WTC11 (cell line): Measurements from ENCODE around the gene DPYSL4. TPM values are rescaled to one million over a fixed set of nuclear protein-coding genes. Genes with fewer than 3 reads are reported as not detected.
A peak's percentile ranks its signal among the peaks of the same experiment; 100 is the strongest.

Experiments
- ATAC-seq: fragments of 200-7000 bp; cut with Tn5 transposase; 2 replicates; pipeline ENCODE4 v1.10.0; 2021; ENCODE audit warnings: mild to moderate bottlenecking, moderate library complexity
- CTCF ChIA-PET: fragments of 300-600 bp; sonication (Branson Sonifier 250); formaldehyde crosslinking; loops from one replicate; lab custom pipeline; 2021; ENCODE audit warnings: antibody characterized with exemption; lab: Charles Lee
- POLR2A ChIA-PET: fragments of 350-600 bp; sonication (Branson Sonifier 250); formaldehyde crosslinking; loops from one replicate; lab custom pipeline; 2021; ENCODE audit warnings: antibody characterized with exemption; lab: Charles Lee
- DNase-seq: peaks from one replicate; pipeline ENCODE4 v3.0.0; 2021; ENCODE audit warnings: low spot score
- H3K27ac Mint-ChIP-seq: 2 replicates; pipeline ENCODE4 v1.8.0; 2021; ENCODE audit warnings: mixed read lengths
- H3K27me3 Mint-ChIP-seq: 2 replicates; pipeline ENCODE4 v1.8.0; 2021; ENCODE audit warnings: low read depth, mild to moderate bottlenecking, moderate library complexity, mixed read lengths
- H3K36me3 Mint-ChIP-seq: 2 replicates; pipeline ENCODE4 v1.8.0; 2021; ENCODE audit warnings: mixed read lengths
- H3K4me1 Mint-ChIP-seq: 2 replicates; pipeline ENCODE4 v1.8.0; 2022; ENCODE audit warnings: mixed read lengths
- H3K4me3 Mint-ChIP-seq: 2 replicates; pipeline ENCODE4 v1.8.0; 2021; ENCODE audit warnings: mild to moderate bottlenecking, moderate library complexity, mixed read lengths
- H3K9me3 Mint-ChIP-seq: 2 replicates; pipeline ENCODE4 v1.8.0; 2021; ENCODE audit warnings: mixed read lengths
- FOXJ3 ChIP-seq: sonication (generic); formaldehyde crosslinking; IDR thresholded peaks from 2 replicates; pipeline ENCODE4 v1.9.0; 2021; ENCODE audit warnings: missing genetic modification reagents, mild to moderate bottlenecking, borderline replicate concordance
- HMGA2 ChIP-seq: fragments of 250-450 bp; sonication (Bioruptor Pico); IDR thresholded peaks from 2 replicates; pipeline ENCODE4 v1.4.0; 2021; ENCODE audit warnings: mild to moderate bottlenecking, moderate library complexity
- JAZF1 ChIP-seq: fragments of 250-450 bp; sonication (Bioruptor Pico); IDR thresholded peaks from 2 replicates; pipeline ENCODE4 v1.9.0; 2021; ENCODE audit warnings: moderate library complexity, mild to moderate bottlenecking, inconsistent platforms
- NR1H2 ChIP-seq: sonication (generic); formaldehyde crosslinking; IDR thresholded peaks from 2 replicates; pipeline ENCODE4 v1.9.0; 2021; ENCODE audit warnings: mild to moderate bottlenecking, moderate library complexity, missing genetic modification reagents
- SOX15 ChIP-seq: fragments of 250-450 bp; sonication (Bioruptor Pico); IDR thresholded peaks from 2 replicates; pipeline ENCODE4 v1.9.0; 2021; ENCODE audit warnings: mild to moderate bottlenecking
- ZBTB21 ChIP-seq: sonication (generic); formaldehyde crosslinking; IDR thresholded peaks from 2 replicates; pipeline ENCODE4 v1.8.1; 2023; ENCODE audit warnings: mild to moderate bottlenecking, missing genetic modification reagents, borderline replicate concordance
- ZNF317 ChIP-seq: sonication (generic); formaldehyde crosslinking; IDR thresholded peaks from 2 replicates; pipeline ENCODE4 v1.8.1; 2023; ENCODE audit warnings: low read depth, mild to moderate bottlenecking, moderate library complexity, missing genetic modification reagents, borderline replicate concordance
- ZNF396 ChIP-seq: fragments of 250-450 bp; sonication (Bioruptor Pico); IDR thresholded peaks from 2 replicates; pipeline ENCODE4 v1.8.0; 2021; ENCODE audit warnings: mild to moderate bottlenecking, moderate library complexity, borderline replicate concordance
- ZNF423 ChIP-seq: fragments of 250-450 bp; sonication (Bioruptor Pico); IDR thresholded peaks from 2 replicates; pipeline ENCODE4 v2.1.2; 2022; ENCODE audit warnings: mild to moderate bottlenecking, moderate library complexity
- total RNA-seq: library from RNA; stranded (reverse); gene quantifications from 3 replicates; pipeline ENCODE4 v1.2.3, GENCODE V29; 2021
- TF ChIP-seq, protein P1 (sequence below): fragments of 250-450 bp; sonication (Bioruptor Pico); IDR thresholded peaks from 2 replicates; pipeline ENCODE4 v1.9.0; 2021; ENCODE audit warnings: mild to moderate bottlenecking
- TF ChIP-seq, protein P2 (sequence below): sonication (generic); formaldehyde crosslinking; conservative IDR thresholded peaks from 2 replicates; pipeline ENCODE4 v1.8.1; 2023; ENCODE audit warnings: mild to moderate bottlenecking, low read depth, missing genetic modification reagents, moderate library complexity
- TF ChIP-seq, protein P3 (sequence below): sonication (generic); formaldehyde crosslinking; IDR thresholded peaks from 2 replicates; pipeline ENCODE4 v1.8.1; 2022; ENCODE audit warnings: low read depth, mild to moderate bottlenecking, moderate library complexity, missing genetic modification reagents, borderline replicate concordance
- TF ChIP-seq, protein P4 (sequence below): fragments of 250-450 bp; sonication (Bioruptor Pico); IDR thresholded peaks from 2 replicates; pipeline ENCODE4 v1.8.0; 2021; ENCODE audit warnings: mild to moderate bottlenecking
- TF ChIP-seq, protein P5 (sequence below): sonication (generic); formaldehyde crosslinking; IDR thresholded peaks from 2 replicates; pipeline ENCODE4 v1.8.1; 2023; ENCODE audit warnings: mild to moderate bottlenecking, moderate library complexity, missing genetic modification reagents
- TF ChIP-seq, protein P6 (sequence below): sonication (generic); formaldehyde crosslinking; IDR thresholded peaks from 2 replicates; pipeline ENCODE4 v1.8.0; 2022; ENCODE audit warnings: mild to moderate bottlenecking, missing genetic modification reagents

Gene DPYSL4
- total RNA-seq, 1 experiment from 2014 or later, result 17.0 TPM

DNA sequence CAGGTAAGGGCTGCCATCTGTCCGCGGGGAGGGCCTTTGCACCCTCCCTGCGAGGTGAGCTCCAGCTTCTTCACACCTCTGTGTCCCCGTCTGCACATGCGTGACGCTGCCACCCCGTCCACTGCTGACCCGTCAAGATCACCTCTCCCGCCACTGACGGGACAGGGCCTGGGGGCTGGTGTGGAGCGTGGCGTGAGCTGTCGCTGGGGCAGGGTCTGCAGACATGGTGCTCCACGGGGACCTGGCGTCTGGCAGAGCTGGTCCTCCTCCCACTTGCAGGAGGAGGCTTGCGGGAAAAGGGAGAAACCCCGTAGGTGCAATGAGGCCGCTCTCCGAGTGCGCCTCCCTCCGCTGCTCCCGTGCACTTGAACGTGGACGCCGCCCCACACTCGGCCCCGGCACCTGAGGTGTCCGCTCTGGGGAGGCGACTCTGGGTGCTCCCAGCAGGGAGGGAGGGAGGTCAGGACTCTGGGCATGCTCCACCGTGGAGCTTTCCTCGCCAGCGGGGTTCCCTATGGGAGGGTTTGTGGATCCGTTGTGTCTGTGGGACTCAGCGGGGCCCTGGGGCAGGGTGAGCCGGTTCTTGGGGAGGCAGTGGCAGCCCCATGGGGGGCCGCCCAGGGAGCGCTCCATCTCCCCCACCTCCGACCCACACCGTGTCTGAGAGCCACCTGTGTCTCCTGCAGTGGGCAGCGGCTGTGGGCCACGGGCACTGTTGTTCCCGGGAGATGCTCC lies 17.6 kb upstream of the DPYSL4 start (continued):
- no peak for TF ChIP-seq NR1H2 (CRISPR knock-in tag)
- TF ChIP-seq, protein P1, sequence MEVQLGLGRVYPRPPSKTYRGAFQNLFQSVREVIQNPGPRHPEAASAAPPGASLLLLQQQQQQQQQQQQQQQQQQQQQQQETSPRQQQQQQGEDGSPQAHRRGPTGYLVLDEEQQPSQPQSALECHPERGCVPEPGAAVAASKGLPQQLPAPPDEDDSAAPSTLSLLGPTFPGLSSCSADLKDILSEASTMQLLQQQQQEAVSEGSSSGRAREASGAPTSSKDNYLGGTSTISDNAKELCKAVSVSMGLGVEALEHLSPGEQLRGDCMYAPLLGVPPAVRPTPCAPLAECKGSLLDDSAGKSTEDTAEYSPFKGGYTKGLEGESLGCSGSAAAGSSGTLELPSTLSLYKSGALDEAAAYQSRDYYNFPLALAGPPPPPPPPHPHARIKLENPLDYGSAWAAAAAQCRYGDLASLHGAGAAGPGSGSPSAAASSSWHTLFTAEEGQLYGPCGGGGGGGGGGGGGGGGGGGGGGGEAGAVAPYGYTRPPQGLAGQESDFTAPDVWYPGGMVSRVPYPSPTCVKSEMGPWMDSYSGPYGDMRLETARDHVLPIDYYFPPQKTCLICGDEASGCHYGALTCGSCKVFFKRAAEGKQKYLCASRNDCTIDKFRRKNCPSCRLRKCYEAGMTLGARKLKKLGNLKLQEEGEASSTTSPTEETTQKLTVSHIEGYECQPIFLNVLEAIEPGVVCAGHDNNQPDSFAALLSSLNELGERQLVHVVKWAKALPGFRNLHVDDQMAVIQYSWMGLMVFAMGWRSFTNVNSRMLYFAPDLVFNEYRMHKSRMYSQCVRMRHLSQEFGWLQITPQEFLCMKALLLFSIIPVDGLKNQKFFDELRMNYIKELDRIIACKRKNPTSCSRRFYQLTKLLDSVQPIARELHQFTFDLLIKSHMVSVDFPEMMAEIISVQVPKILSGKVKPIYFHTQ (CRISPR knock-in tag), result no peak

DNA sequence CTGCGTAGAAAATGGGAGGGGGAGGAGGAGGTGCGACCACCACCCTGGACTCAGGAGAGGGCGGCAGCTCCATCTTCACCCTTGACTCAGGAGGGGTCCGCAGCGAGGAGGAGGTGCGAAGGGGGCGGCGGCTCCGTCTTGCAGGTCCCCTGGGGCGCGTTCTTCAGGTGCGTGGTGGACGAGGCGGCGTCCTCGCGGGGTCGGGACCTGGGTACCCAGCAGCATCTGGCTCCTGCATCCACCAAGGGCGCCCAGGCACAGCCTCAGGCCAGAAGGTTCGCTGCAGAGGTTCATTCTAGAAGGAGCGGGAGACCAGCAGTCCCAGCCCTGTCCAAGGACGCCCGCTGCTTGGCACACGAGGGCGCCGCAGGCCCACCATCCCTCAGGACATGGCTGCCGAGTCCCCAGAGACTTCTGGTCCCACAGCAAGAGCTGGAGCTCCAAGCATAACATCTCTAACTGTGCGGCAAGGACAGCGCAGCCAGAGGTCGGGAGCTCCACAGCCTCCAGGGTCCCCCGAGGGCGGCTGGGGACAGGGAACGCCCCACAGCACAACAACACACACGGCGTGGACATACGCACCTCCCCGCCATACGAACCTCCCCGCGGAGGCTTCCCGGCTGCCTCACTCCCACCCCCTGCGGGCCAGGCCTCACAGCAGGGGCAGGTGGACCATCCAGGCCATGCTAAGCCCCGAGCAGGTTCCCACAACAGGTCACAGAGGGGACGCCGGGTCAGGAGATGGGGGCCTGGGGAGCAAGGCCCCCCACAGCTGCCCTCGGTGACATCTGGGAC lies 16.8 kb upstream of the DPYSL4 start:
- TF ChIP-seq, protein P2, sequence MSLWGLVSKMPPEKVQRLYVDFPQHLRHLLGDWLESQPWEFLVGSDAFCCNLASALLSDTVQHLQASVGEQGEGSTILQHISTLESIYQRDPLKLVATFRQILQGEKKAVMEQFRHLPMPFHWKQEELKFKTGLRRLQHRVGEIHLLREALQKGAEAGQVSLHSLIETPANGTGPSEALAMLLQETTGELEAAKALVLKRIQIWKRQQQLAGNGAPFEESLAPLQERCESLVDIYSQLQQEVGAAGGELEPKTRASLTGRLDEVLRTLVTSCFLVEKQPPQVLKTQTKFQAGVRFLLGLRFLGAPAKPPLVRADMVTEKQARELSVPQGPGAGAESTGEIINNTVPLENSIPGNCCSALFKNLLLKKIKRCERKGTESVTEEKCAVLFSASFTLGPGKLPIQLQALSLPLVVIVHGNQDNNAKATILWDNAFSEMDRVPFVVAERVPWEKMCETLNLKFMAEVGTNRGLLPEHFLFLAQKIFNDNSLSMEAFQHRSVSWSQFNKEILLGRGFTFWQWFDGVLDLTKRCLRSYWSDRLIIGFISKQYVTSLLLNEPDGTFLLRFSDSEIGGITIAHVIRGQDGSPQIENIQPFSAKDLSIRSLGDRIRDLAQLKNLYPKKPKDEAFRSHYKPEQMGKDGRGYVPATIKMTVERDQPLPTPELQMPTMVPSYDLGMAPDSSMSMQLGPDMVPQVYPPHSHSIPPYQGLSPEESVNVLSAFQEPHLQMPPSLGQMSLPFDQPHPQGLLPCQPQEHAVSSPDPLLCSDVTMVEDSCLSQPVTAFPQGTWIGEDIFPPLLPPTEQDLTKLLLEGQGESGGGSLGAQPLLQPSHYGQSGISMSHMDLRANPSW (CRISPR knock-in tag), result no peak
- TF ChIP-seq FOXJ3 (CRISPR knock-in tag) (no peak), ZNF317 (CRISPR knock-in tag) (no peak), HMGA2 (CRISPR knock-in tag) (no peak), ZBTB21 (CRISPR knock-in tag) (no peak), ZNF423 (CRISPR knock-in tag) (no peak), SOX15 (CRISPR knock-in tag) (no peak), JAZF1 (CRISPR knock-in tag) (no peak), ZNF396 (CRISPR knock-in tag) (no peak)
- TF ChIP-seq, protein P3, sequence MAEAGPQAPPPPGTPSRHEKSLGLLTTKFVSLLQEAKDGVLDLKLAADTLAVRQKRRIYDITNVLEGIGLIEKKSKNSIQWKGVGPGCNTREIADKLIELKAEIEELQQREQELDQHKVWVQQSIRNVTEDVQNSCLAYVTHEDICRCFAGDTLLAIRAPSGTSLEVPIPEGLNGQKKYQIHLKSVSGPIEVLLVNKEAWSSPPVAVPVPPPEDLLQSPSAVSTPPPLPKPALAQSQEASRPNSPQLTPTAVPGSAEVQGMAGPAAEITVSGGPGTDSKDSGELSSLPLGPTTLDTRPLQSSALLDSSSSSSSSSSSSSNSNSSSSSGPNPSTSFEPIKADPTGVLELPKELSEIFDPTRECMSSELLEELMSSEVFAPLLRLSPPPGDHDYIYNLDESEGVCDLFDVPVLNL (CRISPR knock-in tag), result no peak
- TF ChIP-seq, protein P4, sequence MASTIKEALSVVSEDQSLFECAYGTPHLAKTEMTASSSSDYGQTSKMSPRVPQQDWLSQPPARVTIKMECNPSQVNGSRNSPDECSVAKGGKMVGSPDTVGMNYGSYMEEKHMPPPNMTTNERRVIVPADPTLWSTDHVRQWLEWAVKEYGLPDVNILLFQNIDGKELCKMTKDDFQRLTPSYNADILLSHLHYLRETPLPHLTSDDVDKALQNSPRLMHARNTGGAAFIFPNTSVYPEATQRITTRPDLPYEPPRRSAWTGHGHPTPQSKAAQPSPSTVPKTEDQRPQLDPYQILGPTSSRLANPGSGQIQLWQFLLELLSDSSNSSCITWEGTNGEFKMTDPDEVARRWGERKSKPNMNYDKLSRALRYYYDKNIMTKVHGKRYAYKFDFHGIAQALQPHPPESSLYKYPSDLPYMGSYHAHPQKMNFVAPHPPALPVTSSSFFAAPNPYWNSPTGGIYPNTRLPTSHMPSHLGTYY (CRISPR knock-in tag), result no peak
- TF ChIP-seq, protein P5, sequence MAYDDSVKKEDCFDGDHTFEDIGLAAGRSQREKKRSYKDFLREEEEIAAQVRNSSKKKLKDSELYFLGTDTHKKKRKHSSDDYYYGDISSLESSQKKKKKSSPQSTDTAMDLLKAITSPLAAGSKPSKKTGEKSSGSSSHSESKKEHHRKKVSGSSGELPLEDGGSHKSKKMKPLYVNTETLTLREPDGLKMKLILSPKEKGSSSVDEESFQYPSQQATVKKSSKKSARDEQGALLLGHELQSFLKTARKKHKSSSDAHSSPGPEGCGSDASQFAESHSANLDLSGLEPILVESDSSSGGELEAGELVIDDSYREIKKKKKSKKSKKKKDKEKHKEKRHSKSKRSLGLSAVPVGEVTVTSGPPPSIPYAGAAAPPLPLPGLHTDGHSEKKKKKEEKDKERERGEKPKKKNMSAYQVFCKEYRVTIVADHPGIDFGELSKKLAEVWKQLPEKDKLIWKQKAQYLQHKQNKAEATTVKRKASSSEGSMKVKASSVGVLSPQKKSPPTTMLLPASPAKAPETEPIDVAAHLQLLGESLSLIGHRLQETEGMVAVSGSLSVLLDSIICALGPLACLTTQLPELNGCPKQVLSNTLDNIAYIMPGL, result no peak
- TF ChIP-seq, protein P6, sequence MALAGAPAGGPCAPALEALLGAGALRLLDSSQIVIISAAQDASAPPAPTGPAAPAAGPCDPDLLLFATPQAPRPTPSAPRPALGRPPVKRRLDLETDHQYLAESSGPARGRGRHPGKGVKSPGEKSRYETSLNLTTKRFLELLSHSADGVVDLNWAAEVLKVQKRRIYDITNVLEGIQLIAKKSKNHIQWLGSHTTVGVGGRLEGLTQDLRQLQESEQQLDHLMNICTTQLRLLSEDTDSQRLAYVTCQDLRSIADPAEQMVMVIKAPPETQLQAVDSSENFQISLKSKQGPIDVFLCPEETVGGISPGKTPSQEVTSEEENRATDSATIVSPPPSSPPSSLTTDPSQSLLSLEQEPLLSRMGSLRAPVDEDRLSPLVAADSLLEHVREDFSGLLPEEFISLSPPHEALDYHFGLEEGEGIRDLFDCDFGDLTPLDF, result no peak
- Mint-ChIP-seq H3K27ac (no peak overlapping the region), H3K27me3 (peaks cover 9% of the 10 kb centered on the region), H3K36me3 (peaks cover 5% of the 10 kb centered on the region), H3K4me3 (no peak overlapping the region), H3K4me1 (peaks cover 4% of the 10 kb centered on the region; the same call in 1 of the 2 replicates), H3K9me3 (peaks cover 5% of the 10 kb centered on the region)
- ChIA-PET POLR2A (no interaction called here), CTCF (interaction anchor here (0.7 to 1.3 kb wide), 3 partner anchors 18 to 190 kb away, joined by 3 to 4 read pairs (median 3); no protein-coding TSS in a partner anchor)
- DNase-seq (peak; percentile 24), ATAC-seq (peak; percentile 32; the same call in 1 of the 2 replicates)
